NCI-H1694 treated with DMSO at 0.1 percent for 48 hours (cell line): ENCODE measurements around the gene FAM184A.

Experiments used
- DNase-seq: peaks from one replicate; lab custom pipeline; 2025; lab: John Stamatoyannopoulos, UW

The FAM184A gene

DNA sequence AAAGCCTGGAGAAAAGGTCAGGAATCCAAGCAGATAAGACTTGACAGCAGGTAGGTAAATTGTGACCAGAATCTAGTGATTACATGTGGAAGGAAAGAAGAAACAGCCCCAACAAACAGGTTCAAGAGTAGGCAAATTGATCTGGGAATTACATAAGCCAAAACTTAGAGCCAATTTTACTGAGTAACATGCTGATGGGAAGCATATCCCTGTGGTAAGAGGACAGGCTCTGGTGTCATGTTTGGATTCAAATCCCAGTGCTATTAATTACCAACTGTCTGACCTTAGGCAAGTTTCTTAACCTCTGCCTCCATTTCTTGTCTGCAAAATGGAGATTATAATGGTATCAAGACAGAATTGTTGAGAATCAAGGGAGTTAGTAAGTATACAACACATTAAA lies 163.9 kb downstream of the FAM184A start:
- no peak for DNase-seq

DNA sequence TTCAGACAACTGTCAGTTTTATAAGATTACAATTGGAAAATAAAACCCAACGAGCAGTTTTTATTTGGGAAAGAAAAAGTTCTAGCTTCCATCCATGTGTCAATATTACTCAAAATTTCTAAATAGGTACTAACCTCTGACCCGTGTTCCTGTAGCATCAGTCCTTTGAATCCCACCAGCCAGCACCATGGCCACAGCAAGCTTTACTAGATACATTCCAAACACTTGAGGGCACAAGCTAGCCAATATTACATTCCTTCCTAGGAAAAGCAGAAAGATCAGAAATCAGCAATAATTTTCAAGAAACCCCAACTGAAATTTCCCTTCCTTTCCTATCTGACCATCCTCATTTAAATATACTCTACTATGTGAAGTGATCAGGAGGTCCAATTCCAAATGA lies 165.3 kb downstream of the FAM184A start:
- no peak for DNase-seq

DNA sequence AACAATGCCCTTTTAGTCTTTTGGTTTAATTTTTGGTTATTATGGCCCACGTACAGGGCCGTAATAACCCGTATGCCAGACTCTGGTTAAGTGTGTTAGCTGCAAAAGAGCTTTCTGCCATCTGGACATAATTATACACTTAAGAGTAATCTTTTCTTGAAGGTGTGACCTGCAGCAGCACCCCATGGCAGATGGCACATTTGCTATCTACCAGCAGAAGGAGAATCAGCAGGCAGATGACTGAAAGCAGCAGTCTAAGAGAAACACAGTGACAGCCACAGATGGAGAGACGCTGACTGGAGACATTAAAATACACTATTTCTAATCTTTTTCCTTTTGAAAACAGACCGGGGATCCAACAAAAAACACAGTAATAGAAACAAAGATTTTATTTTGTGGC lies 165.8 kb downstream of the FAM184A start:
- peak; percentile 74 for DNase-seq
